Peyer's patch (tissue), 4 donors: Measurements from ENCODE around the gene MC5R. TPM values are rescaled to one million over a fixed set of nuclear protein-coding genes. Genes with fewer than 3 reads are reported as not detected.

Experiments
- DNase-seq, 3 donors: peaks; one replicate each; pipeline ENCODE4 v3.0.0-alpha.2; 2017 to 2019
- H3K27ac ChIP-seq, 4 donors: fragments of 200-600 bp; sonication (generic); one replicate each; pipeline ENCODE4 v1.5.1; 2016 to 2019
- H3K27me3 ChIP-seq, 2 donors: fragments of 200-600 bp; sonication (generic); one replicate each; pipeline ENCODE4 v1.5.1; 2019
- H3K36me3 ChIP-seq, 3 donors: fragments of 200-600 bp; sonication (generic); one replicate each; pipeline ENCODE4 v1.5.1; 2016 to 2019
- H3K4me1 ChIP-seq, 4 donors: fragments of 200-600 bp; sonication (generic); one replicate each; pipeline ENCODE4 v1.5.1; 2016 to 2019
- H3K4me3 ChIP-seq, 4 donors: fragments of 200-600 bp; sonication (generic); 1 replicate in 3 of 4; 2 replicates in 1 of 4; pipeline ENCODE4 v1.5.1; 2016 to 2019; ENCODE audit warnings: mild to moderate bottlenecking in 1 of 4
- H3K9me3 ChIP-seq, 4 donors: fragments of 200-600 bp; sonication (generic); one replicate each; pipeline ENCODE4 v1.5.1; 2016 to 2019; ENCODE audit warnings: mild to moderate bottlenecking in 1 of 4
- CTCF ChIP-seq, 6 experiments: fragments of 450-650 bp in 4 of 6; fragments of 200-600 bp in 2 of 6; sonication (generic) in 1 of 6; IDR thresholded peaks; one replicate each; pipeline ENCODE4 v1.5.1; 2017 to 2019; ENCODE audit warnings: antibody characterized with exemption in 6 of 6, mild to moderate bottlenecking in 3 of 6, moderate library complexity in 1 of 6
- POLR2A ChIP-seq, 2 donors: fragments of 450-650 bp; IDR thresholded peaks; one replicate each; pipeline ENCODE4 v1.5.1; 2017; ENCODE audit warnings: antibody characterized with exemption in 2 of 2, mild to moderate bottlenecking in 2 of 2, moderate library complexity in 2 of 2
- total RNA-seq, 4 donors: library from RNA; depleted of rRNA; stranded (reverse); fragments of >200 nt; gene quantifications; one replicate each; pipeline ENCODE4 v1.1.0, GENCODE V29; 2016

Gene MC5R
- not detected for total RNA-seq

- H3K27me3 ChIP-seq, result no peaks in the 10 kb centered on the region
- no peaks in the 10 kb centered on the region for H3K36me3 ChIP-seq
- peak within 1 kb of the TSS in 3 of 4 donors; percentile 33 to 56 (median 46) for H3K4me3 ChIP-seq
- peaks cover 0 to 3% (median 0%) of the 10 kb centered on the region in 4 donors for H3K4me1 ChIP-seq
- H3K9me3 ChIP-seq, result no peaks in the 10 kb centered on the region
- peak; percentile 44 to 76 (median 75) for DNase-seq
- no peak within 1 kb of the TSS for H3K27ac ChIP-seq
- TF ChIP-seq CTCF (IDR thresholded peaks at IDR 0.05) (peak; percentile 81 to 96 (median 90)), POLR2A (IDR thresholded peaks at IDR 0.05) (no peak)
Measured at GRCh38 chr18:13823707-13824395, at the start of gene MC5R. TSS of gene MC5R (plus strand) at chr18:13824149. CDS start at chr18:13825766, 1,617 bp downstream.

GRCh38 chr18:13775058-13775457, 48.9 kb upstream of the MC5R start:
- no peak for DNase-seq
- H3K9me3 ChIP-seq, result no peaks in the 10 kb centered on the region
- TF ChIP-seq CTCF (IDR thresholded peaks at IDR 0.05), result no peak

GRCh38 chr18:13791181-13791580, 32.8 kb upstream of the MC5R start:
- TF ChIP-seq POLR2A (IDR thresholded peaks at IDR 0.05) (no peak), CTCF (IDR thresholded peaks at IDR 0.05) (no peak)
- no peaks in the 10 kb centered on the region for H3K36me3 ChIP-seq
- no peaks in the 10 kb centered on the region for H3K4me1 ChIP-seq
- no peak for DNase-seq
- no peak overlapping the region for H3K27ac ChIP-seq
- H3K9me3 ChIP-seq, result no peaks in the 10 kb centered on the region
- no peak overlapping the region for H3K4me3 ChIP-seq
- no peaks in the 10 kb centered on the region for H3K27me3 ChIP-seq

More at GRCh38 chr18:13775058-13775457, 48.9 kb upstream of the MC5R start:
- no peaks in the 10 kb centered on the region for H3K36me3 ChIP-seq
- H3K27ac ChIP-seq, result no peak overlapping the region
- H3K4me3 ChIP-seq, result no peak overlapping the region
- no peaks in the 10 kb centered on the region for H3K4me1 ChIP-seq
- no peaks in the 10 kb centered on the region for H3K27me3 ChIP-seq

DNA sequence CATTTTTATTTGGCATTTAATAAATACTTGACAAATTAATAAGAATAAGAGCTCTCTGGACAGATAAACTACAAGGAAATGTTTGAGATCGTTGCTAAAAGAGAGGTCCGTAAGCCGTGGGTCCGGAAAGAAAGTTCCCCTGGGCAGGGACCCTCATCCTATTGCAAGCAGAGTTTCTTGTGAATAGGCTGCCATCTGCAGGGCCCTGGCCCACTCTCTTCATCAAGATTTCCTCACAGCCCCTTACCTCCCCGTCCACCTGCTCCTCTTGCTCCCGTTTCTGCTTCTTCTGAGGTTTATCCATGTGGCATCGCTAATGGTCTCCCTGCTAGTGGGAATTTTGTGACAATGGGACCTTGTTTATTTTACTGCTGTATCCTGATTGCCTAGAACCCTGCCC, 30.1 kb upstream of the MC5R start:
- Histone ChIP-seq H3K4me1 (no peaks in the 10 kb centered on the region), H3K4me3 (no peak overlapping the region), H3K9me3 (no peaks in the 10 kb centered on the region), H3K36me3 (no peaks in the 10 kb centered on the region), H3K27me3 (no peaks in the 10 kb centered on the region), H3K27ac (no peak overlapping the region)
- no peak for DNase-seq
- TF ChIP-seq POLR2A (IDR thresholded peaks at IDR 0.05) (no peak), CTCF (IDR thresholded peaks at IDR 0.05) (no peak)

DNA sequence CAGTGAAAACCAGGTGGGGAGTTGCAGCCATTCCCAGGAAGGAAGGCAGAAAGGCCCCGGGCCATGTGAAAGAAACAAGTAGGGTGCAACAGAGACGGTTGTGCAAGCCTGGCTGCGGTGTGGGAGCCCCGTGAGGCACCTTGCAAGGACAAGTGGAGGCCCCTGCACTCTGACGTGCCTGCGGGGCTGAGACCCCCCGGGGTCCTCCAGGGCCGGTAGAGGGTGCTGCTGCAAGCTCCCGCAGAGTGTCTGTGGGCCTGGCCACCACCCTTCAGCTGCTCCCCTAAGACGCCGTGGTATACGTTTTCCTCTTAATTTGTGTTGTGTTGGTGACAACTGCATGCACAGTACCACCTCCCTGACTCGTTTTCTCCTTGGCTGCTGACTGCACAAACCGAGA, 27.4 kb upstream of the MC5R start:
- TF ChIP-seq POLR2A (IDR thresholded peaks at IDR 0.05) (no peak), CTCF (IDR thresholded peaks at IDR 0.05) (no peak)
- H3K27me3 ChIP-seq, result no peaks in the 10 kb centered on the region
- no peaks in the 10 kb centered on the region for H3K9me3 ChIP-seq
- H3K27ac ChIP-seq, result no peak overlapping the region
- no peak for DNase-seq
- H3K36me3 ChIP-seq, result no peaks in the 10 kb centered on the region
- peaks cover 0 to 9% (median 2%) of the 10 kb centered on the region in 4 donors for H3K4me1 ChIP-seq
- no peak overlapping the region for H3K4me3 ChIP-seq
